CD14-positive monocyte (primary cell): ENCODE data around the gene IL7R. TPM values are rescaled to one million over a fixed set of nuclear protein-coding genes. Genes with fewer than 3 reads are reported as not detected.

Experiments used
- DNase-seq, 3 donors: peaks; one replicate each; pipeline ENCODE4 v3.0.0-alpha.2; 2011 to 2022
- H2AFZ ChIP-seq: 2 replicates; pipeline ENCODE4 v1.6.0; 2012; ENCODE audit warnings: mild to moderate bottlenecking, low read depth, low read length, inconsistent platforms; ENCODE audit not compliant: insufficient read depth, poor library complexity, severe bottlenecking
- H3K27ac ChIP-seq, 2 donors: 1 replicate in 1 of 2; 2 replicates in 1 of 2; pipeline ENCODE4 v1.5.1; 2012 to 2013; ENCODE audit warnings: low read length in 2 of 2, control low read depth in 1 of 2, inconsistent platforms in 1 of 2, low read depth in 1 of 2, mild to moderate bottlenecking in 1 of 2
- H3K27me3 ChIP-seq, 2 donors: one replicate each; pipeline versions ENCODE4 v1.6.0 to v1.6.1; 2011 to 2013; ENCODE audit warnings: low read length in 2 of 2; ENCODE audit not compliant: control insufficient read depth in 2 of 2, insufficient read depth in 2 of 2
- H3K36me3 ChIP-seq, 2 donors: replicated peaks in 1 of 2; 1 replicate in 1 of 2; 2 replicates in 1 of 2; pipeline versions ENCODE4 v1.5.1 to v1.6.1; 2012 to 2013; ENCODE audit warnings: low read length in 2 of 2, control low read depth in 1 of 2, inconsistent platforms in 1 of 2, mild to moderate bottlenecking in 1 of 2; ENCODE audit not compliant: insufficient read depth in 2 of 2, control insufficient read depth in 1 of 2
- H3K4me1 ChIP-seq, 2 donors: 1 replicate in 1 of 2; 2 replicates in 1 of 2; pipeline versions ENCODE4 v1.5.1 to v1.6.1; 2012 to 2013; ENCODE audit warnings: low read length in 2 of 2, control low read depth in 1 of 2, inconsistent platforms in 1 of 2, mild to moderate bottlenecking in 1 of 2, moderate library complexity in 1 of 2; ENCODE audit not compliant: insufficient read depth in 2 of 2, control insufficient read depth in 1 of 2
- H3K4me2 ChIP-seq: replicated peaks from 2 replicates; pipeline ENCODE3; 2012; ENCODE audit warnings: low read length, moderate library complexity, mild to moderate bottlenecking; ENCODE audit not compliant: poor library complexity, severe bottlenecking; ENCODE audit errors: extremely low read depth
- H3K4me3 ChIP-seq, 3 experiments: fragments of 200-600 bp in 1 of 3; sonication (generic) in 1 of 3; replicated peaks in 1 of 3; 1 replicate in 2 of 3; 2 replicates in 1 of 3; pipeline ENCODE4 v1.5.1; 2011 to 2013; ENCODE audit warnings: low read length in 3 of 3, mild to moderate bottlenecking in 3 of 3, control low read depth in 2 of 3, low read depth in 2 of 3, inconsistent platforms in 1 of 3, moderate library complexity in 1 of 3
- H3K79me2 ChIP-seq: 2 replicates; pipeline ENCODE4 v1.6.0; 2012; ENCODE audit warnings: mild to moderate bottlenecking, control low read depth, inconsistent platforms, low read length, moderate library complexity; ENCODE audit not compliant: insufficient read depth
- H3K9ac ChIP-seq: 2 replicates; pipeline ENCODE4 v1.6.0; 2017; ENCODE audit warnings: low read length, mild to moderate bottlenecking; ENCODE audit not compliant: insufficient read depth, poor library complexity, severe bottlenecking
- H3K9me3 ChIP-seq, 2 donors: replicated peaks in 1 of 2; 1 replicate in 1 of 2; 2 replicates in 1 of 2; pipeline versions ENCODE4 v1.5.1 to v1.6.1; 2012 to 2013; ENCODE audit warnings: low read length in 2 of 2, control low read depth in 1 of 2; ENCODE audit not compliant: control insufficient read depth in 1 of 2, insufficient read depth in 1 of 2
- H4K20me1 ChIP-seq: 2 replicates; pipeline ENCODE4 v1.6.0; 2012; ENCODE audit warnings: mild to moderate bottlenecking, low read length, control low read depth, moderate library complexity; ENCODE audit not compliant: insufficient read depth
- H3K27ac Mint-ChIP-seq, 7 donors: one replicate each; pipeline ENCODE4 v1.8.0; 2020; ENCODE audit warnings: mild to moderate bottlenecking in 7 of 7, mixed read lengths in 7 of 7, moderate library complexity in 6 of 7, inconsistent platforms in 2 of 7
- H3K27me3 Mint-ChIP-seq, 3 donors: one replicate each; pipeline ENCODE4 v1.8.0; 2021 to 2022; ENCODE audit warnings: low read depth in 3 of 3, mild to moderate bottlenecking in 3 of 3, mixed read lengths in 3 of 3, moderate library complexity in 3 of 3, inconsistent platforms in 1 of 3
- H3K36me3 Mint-ChIP-seq, 2 donors: one replicate each; pipeline ENCODE4 v1.8.0; 2020; ENCODE audit warnings: mixed read lengths in 2 of 2, inconsistent platforms in 1 of 2, mild to moderate bottlenecking in 1 of 2
- H3K4me1 Mint-ChIP-seq: one replicate; pipeline ENCODE4 v1.8.0; 2020; ENCODE audit warnings: mild to moderate bottlenecking, mixed read lengths
- H3K4me3 Mint-ChIP-seq, 2 donors: one replicate each; pipeline ENCODE4 v1.8.0; 2020; ENCODE audit warnings: mild to moderate bottlenecking in 2 of 2, mixed read lengths in 2 of 2, moderate library complexity in 1 of 2
- H3K9me3 Mint-ChIP-seq, 7 donors: one replicate each; pipeline ENCODE4 v1.8.0; 2020 to 2022; ENCODE audit warnings: mixed read lengths in 7 of 7, mild to moderate bottlenecking in 6 of 7, moderate library complexity in 6 of 7, inconsistent platforms in 2 of 7
- CTCF ChIP-seq: fragments of 200-600 bp; IDR thresholded peaks from one replicate; pipeline ENCODE4 v1.8.0; 2022; ENCODE audit warnings: antibody characterized with exemption, mild to moderate bottlenecking
- WGBS: methylation state at CpG from one replicate; pipeline ENCODE4 v1.1.5; 2013; ENCODE audit warnings: missing lambda C conversion rate; ENCODE audit not compliant: insufficient coverage; 5-methylcytosine and 5-hydroxymethylcytosine counted together
- intact Hi-C, 2 donors: fragments of 100-400 bp; cut with micrococcal nuclease; formaldehyde crosslinking; loops; one replicate each; pipeline versions ENCODE4 v1.15.0 to v1.15.1; 2023
- polyA plus RNA-seq, 3 donors: library from polyadenylated mRNA; depleted of rRNA in 1 of 3; unstranded in 2 of 3; stranded (reverse) in 1 of 3; fragments of 300-500 nt in 2 of 3; fragments of >200 nt in 1 of 3; fragmentation: Illumina TruSeq in 2 of 3; gene quantifications; 1 replicate in 2 of 3; 2 replicates in 1 of 3; pipeline ENCODE4 v1.2.3, GENCODE V29; 2012 to 2021

IL7R gene
- polyA plus RNA-seq, 3 donors: 0.12 to 1.9 (median 1.1) TPM

- Histone ChIP-seq H3K36me3 (no peaks in the 10 kb centered on the region), H3K27ac (no peak overlapping the region), H3K4me2 (no peak overlapping the region), H2AFZ (no peak overlapping the region), H3K27me3 (no peaks in the 10 kb centered on the region), H3K9ac (no peak overlapping the region), H3K9me3 (peaks cover 21 to 34% of the 10 kb centered on the region in 2 donors), H3K79me2 (no peaks in the 10 kb centered on the region), H4K20me1 (no peaks in the 10 kb centered on the region), H3K4me1 (peaks cover 1 to 7% of the 10 kb centered on the region in 2 donors), H3K4me3 (no peak overlapping the region)
- no peak for TF ChIP-seq CTCF
- Mint-ChIP-seq H3K9me3 (peaks cover 21 to 46% (median 36%) of the 10 kb centered on the region in 7 donors), H3K27ac (no peak overlapping the region), H3K36me3 (no peaks in the 10 kb centered on the region), H3K27me3 (peaks cover 0 to 1% (median 0%) of the 10 kb centered on the region in 3 donors), H3K4me3 (no peak overlapping the region), H3K4me1 (peaks cover 7% of the 10 kb centered on the region)
- intact Hi-C loops: no loop called here
- no peak for DNase-seq
These were observed 9.2 kb upstream of the IL7R start for GRCh38 chr5:35847491-35847890.

GRCh38 chr5:35847961-35848360 lies 8.7 kb upstream of the IL7R start:
- H3K27me3 ChIP-seq: no peaks in the 10 kb centered on the region
- no peak overlapping the region for H3K27ac ChIP-seq
- H3K4me3 ChIP-seq: no peak overlapping the region
- Mint-ChIP-seq H3K4me1 (peaks cover 12% of the 10 kb centered on the region), H3K9me3 (peaks cover 21 to 46% (median 36%) of the 10 kb centered on the region in 7 donors), H3K4me3 (no peak overlapping the region), H3K27me3 (peaks cover 0 to 1% (median 0%) of the 10 kb centered on the region in 3 donors), H3K27ac (no peak overlapping the region), H3K36me3 (no peaks in the 10 kb centered on the region)
- H3K9ac ChIP-seq: no peak overlapping the region
- H3K4me1 ChIP-seq: peaks cover 4 to 11% of the 10 kb centered on the region in 2 donors
- intact Hi-C loops: no loop called here
- TF ChIP-seq CTCF: no peak
- peaks cover 21 to 34% of the 10 kb centered on the region in 2 donors for H3K9me3 ChIP-seq
- DNase-seq: no peak
- 100% methylated on average over 2 of the region's 3 CpGs for WGBS
- no peak overlapping the region for H3K4me2 ChIP-seq
- H3K79me2 ChIP-seq: no peaks in the 10 kb centered on the region
- H2AFZ ChIP-seq: no peak overlapping the region
- no peaks in the 10 kb centered on the region for H4K20me1 ChIP-seq
- H3K36me3 ChIP-seq: no peaks in the 10 kb centered on the region
